Keratinocyte (primary cell): ENCODE measurements around the gene ARHGAP10. TPM values are rescaled to one million over a fixed set of nuclear protein-coding genes. Genes with fewer than 3 reads are reported as not detected.

Experiments used
- DNase-seq: peaks from one replicate; pipeline ENCODE4 v3.0.0-alpha.2; 2011; ENCODE audit warnings: low read depth, missing footprints, low spot score
- FAIRE-seq: peaks from 2 replicates; lab custom pipeline; 2011; peaks lifted over from hg19 to GRCh38; lab: Jason Lieb, UNC
- H2AFZ ChIP-seq: 2 replicates; pipeline ENCODE4 v1.6.0; 2012; ENCODE audit warnings: low read length, control low read depth, inconsistent platforms; ENCODE audit not compliant: control insufficient read depth
- H3K27ac ChIP-seq: 2 replicates; pipeline ENCODE4 v1.5.1; 2011; ENCODE audit warnings: low read length; ENCODE audit not compliant: control insufficient read depth, insufficient read depth
- H3K27me3 ChIP-seq: 3 replicates; pipeline ENCODE4 v1.6.0; 2011; ENCODE audit warnings: low read length; ENCODE audit not compliant: control insufficient read depth, insufficient read depth; ENCODE audit errors: extremely low read depth
- H3K36me3 ChIP-seq, 2 experiments: 2 replicates in 1 of 2; 3 replicates in 1 of 2; pipeline ENCODE4 v1.5.1; 2011; ENCODE audit warnings: low read length in 2 of 2, mild to moderate bottlenecking in 1 of 2; ENCODE audit not compliant: control insufficient read depth in 2 of 2, insufficient read depth in 2 of 2; ENCODE audit errors: extremely low read depth in 1 of 2
- H3K4me1 ChIP-seq: 3 replicates; pipeline ENCODE4 v1.5.1; 2011; ENCODE audit warnings: low read length; ENCODE audit not compliant: control insufficient read depth, insufficient read depth; ENCODE audit errors: extremely low read depth
- H3K4me2 ChIP-seq: 3 replicates; pipeline ENCODE4 v1.6.0; 2011; ENCODE audit warnings: low read depth, low read length; ENCODE audit not compliant: control insufficient read depth, insufficient read depth; ENCODE audit errors: extremely low read depth
- H3K4me3 ChIP-seq, 3 experiments: fragments of 200-600 bp in 1 of 3; sonication (generic) in 1 of 3; 2 replicates in 2 of 3; 3 replicates in 1 of 3; pipeline ENCODE4 v1.5.1; 2011 to 2016; ENCODE audit warnings: low read length in 3 of 3, mild to moderate bottlenecking in 3 of 3, control low read depth in 2 of 3, inconsistent platforms in 1 of 3, low read depth in 1 of 3, mixed read lengths in 1 of 3, mixed run types in 1 of 3, moderate library complexity in 1 of 3; ENCODE audit not compliant: control insufficient read depth in 2 of 3, insufficient read depth in 2 of 3; ENCODE audit errors: extremely low read depth in 1 of 3
- H3K79me2 ChIP-seq: 2 replicates; pipeline ENCODE4 v1.6.0; 2012; ENCODE audit warnings: low read length; ENCODE audit not compliant: control insufficient read depth, insufficient read depth
- H3K9ac ChIP-seq: 3 replicates; pipeline ENCODE4 v1.6.0; 2011; ENCODE audit warnings: low read length; ENCODE audit not compliant: control insufficient read depth, insufficient read depth; ENCODE audit errors: extremely low read depth
- H3K9me1 ChIP-seq: 3 replicates; pipeline ENCODE4 v1.6.0; 2011; ENCODE audit warnings: low read length; ENCODE audit not compliant: control insufficient read depth, insufficient read depth; ENCODE audit errors: extremely low read depth
- H3K9me3 ChIP-seq: 2 replicates; pipeline ENCODE4 v1.5.1; 2012; ENCODE audit warnings: low read depth, low read length; ENCODE audit not compliant: control insufficient read depth
- H4K20me1 ChIP-seq: 3 replicates; pipeline ENCODE4 v1.6.0; 2011; ENCODE audit warnings: low read length; ENCODE audit not compliant: control insufficient read depth, insufficient read depth; ENCODE audit errors: extremely low read depth
- EZH2 ChIP-seq: IDR thresholded peaks from one replicate; pipeline ENCODE4 v1.6.1; 2012; ENCODE audit warnings: inconsistent platforms, mild to moderate bottlenecking, low read length, moderate library complexity
- dilution Hi-C: fragments of 300-500 bp; cut with MboI; formaldehyde crosslinking; loops from one replicate; pipeline ENCODE4 v1.7.0; 2020; ENCODE audit warnings: low sequenced_read_pairs; ENCODE audit not compliant: extremely low pct_ligation_motif_present
- polyA plus RNA-seq, 5 experiments: library from polyadenylated mRNA; depleted of rRNA in 3 of 5; stranded (reverse) in 3 of 5; stranded (forward) in 1 of 5; unstranded in 1 of 5; fragments of >200 nt; gene quantifications; 1 replicate in 1 of 5; 2 replicates in 3 of 5; 3 replicates in 1 of 5; pipeline versions ENCODE4 v1.2.1 to v1.2.3, GENCODE V29; 2011 to 2012; ENCODE audit warnings: missing spikeins in 2 of 5, low read depth in 1 of 5, low replicate concordance in 1 of 5
- TF ChIP-seq, protein P1 (sequence below), 3 experiments: IDR thresholded peaks in 1 of 3; conservative IDR thresholded peaks in 1 of 3; optimal IDR thresholded peaks in 1 of 3; 2 replicates in 2 of 3; 3 replicates in 1 of 3; pipeline versions ENCODE3 to v1.5.1; 2011; ENCODE audit warnings: low read length in 3 of 3, mild to moderate bottlenecking in 3 of 3, moderate library complexity in 2 of 3, control low read depth in 1 of 3, inconsistent platforms in 1 of 3; ENCODE audit not compliant: insufficient read depth in 2 of 3; ENCODE audit errors: extremely low read depth in 1 of 3

Gene ARHGAP10
- polyA plus RNA-seq, 1 donor (not counting 4 experiments of a cell fraction or from before 2014, with no cell fraction given): 18.7 TPM

DNA sequence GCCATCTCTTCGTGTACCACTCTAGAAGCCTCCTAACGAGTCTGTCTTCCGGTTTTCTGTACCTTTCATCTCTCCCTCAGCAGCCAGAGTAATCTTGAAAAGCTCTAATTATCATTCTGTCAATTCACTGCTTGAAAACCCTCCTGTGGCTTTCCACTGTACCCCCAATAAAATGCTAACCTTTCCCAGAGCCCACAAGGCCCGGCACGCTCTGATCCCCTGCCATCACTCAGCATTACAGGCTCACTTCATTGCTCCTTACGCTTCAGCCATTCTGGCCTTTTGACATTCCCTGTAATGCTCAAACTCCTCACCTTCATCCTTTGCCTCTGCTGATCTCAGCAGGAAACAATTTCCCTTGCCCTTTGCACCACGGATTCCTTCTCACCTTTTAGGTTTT lies 112.9 kb downstream of the ARHGAP10 start:
- Histone ChIP-seq H3K9ac (no peak overlapping the region), H3K4me2 (no peak overlapping the region), H3K36me3 (peaks cover 0 to 2% of the 10 kb centered on the region in 2 experiments), H3K9me1 (no peaks in the 10 kb centered on the region), H3K27me3 (no peaks in the 10 kb centered on the region), H3K9me3 (no peaks in the 10 kb centered on the region), H3K27ac (no peak overlapping the region), H3K79me2 (peaks cover 4% of the 10 kb centered on the region), H3K4me1 (peaks cover 4% of the 10 kb centered on the region), H2AFZ (no peak overlapping the region), H4K20me1 (no peaks in the 10 kb centered on the region), H3K4me3 (no peak overlapping the region)
- dilution Hi-C loops: no loop called here
- FAIRE-seq (no peak), DNase-seq (no peak)
- TF ChIP-seq, protein P1, sequence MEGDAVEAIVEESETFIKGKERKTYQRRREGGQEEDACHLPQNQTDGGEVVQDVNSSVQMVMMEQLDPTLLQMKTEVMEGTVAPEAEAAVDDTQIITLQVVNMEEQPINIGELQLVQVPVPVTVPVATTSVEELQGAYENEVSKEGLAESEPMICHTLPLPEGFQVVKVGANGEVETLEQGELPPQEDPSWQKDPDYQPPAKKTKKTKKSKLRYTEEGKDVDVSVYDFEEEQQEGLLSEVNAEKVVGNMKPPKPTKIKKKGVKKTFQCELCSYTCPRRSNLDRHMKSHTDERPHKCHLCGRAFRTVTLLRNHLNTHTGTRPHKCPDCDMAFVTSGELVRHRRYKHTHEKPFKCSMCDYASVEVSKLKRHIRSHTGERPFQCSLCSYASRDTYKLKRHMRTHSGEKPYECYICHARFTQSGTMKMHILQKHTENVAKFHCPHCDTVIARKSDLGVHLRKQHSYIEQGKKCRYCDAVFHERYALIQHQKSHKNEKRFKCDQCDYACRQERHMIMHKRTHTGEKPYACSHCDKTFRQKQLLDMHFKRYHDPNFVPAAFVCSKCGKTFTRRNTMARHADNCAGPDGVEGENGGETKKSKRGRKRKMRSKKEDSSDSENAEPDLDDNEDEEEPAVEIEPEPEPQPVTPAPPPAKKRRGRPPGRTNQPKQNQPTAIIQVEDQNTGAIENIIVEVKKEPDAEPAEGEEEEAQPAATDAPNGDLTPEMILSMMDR (optimal IDR thresholded peaks at IDR 0.05 in 1 of 3, IDR thresholded peaks at IDR 0.05 in 1 of 3, conservative IDR thresholded peaks at IDR 0.05 in 1 of 3; ENCODE audit: extremely low read depth in 1 of 3, insufficient read depth in 2 of 3, low read length in 3 of 3): no peak
- TF ChIP-seq EZH2: no peak

DNA sequence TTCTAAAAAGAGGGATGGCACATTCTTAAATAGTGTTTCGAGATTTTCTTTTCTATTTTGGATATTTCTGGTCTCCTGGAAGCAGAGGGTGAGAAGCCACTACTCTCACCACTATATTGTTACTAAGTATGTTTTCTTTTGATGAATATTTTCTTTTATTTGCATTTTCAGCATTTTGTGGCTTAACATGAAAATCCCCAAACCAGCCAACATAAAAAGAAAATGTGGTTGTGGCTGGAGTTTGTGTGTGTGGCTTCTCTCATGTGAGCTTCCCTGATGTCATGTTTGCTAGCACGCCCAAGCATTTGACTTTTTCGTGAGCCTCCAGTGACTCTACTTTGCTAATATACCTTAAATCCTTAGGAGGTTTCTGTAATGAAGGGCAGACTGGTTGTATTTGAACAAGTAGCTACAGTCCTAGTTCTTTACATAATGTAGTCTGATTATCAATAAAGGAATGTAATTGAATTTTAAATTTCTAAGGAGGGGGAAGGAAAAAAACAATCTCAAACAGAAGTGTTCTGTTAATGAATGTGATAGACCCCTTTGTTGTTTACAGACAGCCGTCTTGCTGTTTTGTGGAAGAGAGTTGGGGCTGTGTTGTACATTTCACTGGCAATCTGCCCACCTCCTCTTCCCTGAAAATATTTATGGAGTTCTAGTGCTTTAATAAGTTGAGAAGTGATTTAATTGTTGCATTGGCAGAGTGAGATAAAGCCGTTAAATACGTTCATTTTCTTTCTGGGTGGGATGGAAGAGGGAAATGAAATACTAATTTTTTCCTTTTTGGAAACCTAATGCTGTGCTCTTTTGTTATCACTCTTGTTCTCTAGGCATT lies 114.6 kb downstream of the ARHGAP10 start:
- no peak overlapping the region for H3K9ac ChIP-seq
- H3K9me3 ChIP-seq: no peaks in the 10 kb centered on the region
- H3K27me3 ChIP-seq: no peaks in the 10 kb centered on the region
- FAIRE-seq (no peak), DNase-seq (no peak)
- H3K9me1 ChIP-seq: no peaks in the 10 kb centered on the region
- peaks cover 4% of the 10 kb centered on the region for H3K4me1 ChIP-seq
- H3K27ac ChIP-seq: no peak overlapping the region
- H2AFZ ChIP-seq: no peak overlapping the region
- TF ChIP-seq, protein P1 (optimal IDR thresholded peaks at IDR 0.05 in 1 of 3, IDR thresholded peaks at IDR 0.05 in 1 of 3, conservative IDR thresholded peaks at IDR 0.05 in 1 of 3; ENCODE audit: extremely low read depth in 1 of 3, insufficient read depth in 2 of 3, low read length in 3 of 3): no peak
- no peak for TF ChIP-seq EZH2
- H3K36me3 ChIP-seq: peaks cover 0 to 9% of the 10 kb centered on the region in 2 experiments
- peaks cover 4% of the 10 kb centered on the region for H3K79me2 ChIP-seq
- H3K4me2 ChIP-seq: no peak overlapping the region
- dilution Hi-C loops: no loop called here
- no peak overlapping the region for H3K4me3 ChIP-seq
- H4K20me1 ChIP-seq: no peaks in the 10 kb centered on the region
